Left ventricle myocardium inferior (tissue), 1 donor: ENCODE measurements around the gene PGAM5. TPM values are rescaled to one million over a fixed set of nuclear protein-coding genes. Genes with fewer than 3 reads are reported as not detected.

ENCODE experiments used
- DNase-seq: peaks from one replicate; pipeline ENCODE4 v3.0.0-alpha.2; 2020
- H3K27ac ChIP-seq: fragments of 200-600 bp; replicated peaks from 2 replicates; pipeline ENCODE4 v1.8.0; 2021
- H3K27me3 ChIP-seq: fragments of 200-600 bp; 2 replicates; pipeline ENCODE4 v1.8.0; 2021; ENCODE audit warnings: low read depth
- H3K36me3 ChIP-seq: fragments of 200-600 bp; 2 replicates; pipeline ENCODE4 v1.8.0; 2021
- H3K4me1 ChIP-seq: fragments of 200-600 bp; 2 replicates; pipeline ENCODE4 v1.8.0; 2021
- H3K4me3 ChIP-seq: fragments of 200-600 bp; 2 replicates; pipeline ENCODE4 v1.8.0; 2021; ENCODE audit warnings: mild to moderate bottlenecking, moderate library complexity
- H3K9me3 ChIP-seq: fragments of 200-600 bp; replicated peaks from 2 replicates; pipeline ENCODE4 v1.8.0; 2021
- CTCF ChIP-seq: fragments of 200-600 bp; IDR thresholded peaks from 2 replicates; pipeline ENCODE4 v1.8.0; 2021; ENCODE audit warnings: antibody characterized with exemption, mild to moderate bottlenecking, borderline replicate concordance
- intact Hi-C: fragments of 100-400 bp; cut with micrococcal nuclease; formaldehyde crosslinking; loops from one replicate; pipeline ENCODE4 v1.11.0; 2022
- total RNA-seq: library from RNA; stranded (reverse); fragmentation: NEBNext Ultra II Directional; extraction: Animal tissue kit (Norgen Biotek cat#: 25700); gene quantifications from one replicate; pipeline ENCODE4 v1.2.1, GENCODE V29; 2021
- donor health status: DM: no; HTN: yes; CAD: no; lungs with severe emphysema.

The PGAM5 gene
- total RNA-seq, 1 donor from 2014 or later: 27.3 TPM

GRCh38 chr12:132759359-132759758, 48.7 kb downstream of the PGAM5 start:
- DNase-seq: no peak
- TF ChIP-seq CTCF: no peak
- no peaks in the 10 kb centered on the region for H3K27me3 ChIP-seq
- intact Hi-C loops: no loop called here
- H3K4me3 ChIP-seq: no peak overlapping the region
- peaks cover 39% of the 10 kb centered on the region for H3K4me1 ChIP-seq
- H3K36me3 ChIP-seq: peaks cover 19% of the 10 kb centered on the region
- H3K27ac ChIP-seq: no peak overlapping the region
- H3K9me3 ChIP-seq: no peaks in the 10 kb centered on the region

GRCh38 chr12:132761032-132761920, 50.6 kb downstream of the PGAM5 start, which contains the start of gene ANKLE2:
ANKLE2 (minus strand) TSS chr12:132761832; CDS start chr12:132761798, 34 bp downstream.
- intact Hi-C loops: no loop called here

GRCh38 chr12:132761921-132762583, 51.4 kb downstream of the PGAM5 start:
- Histone ChIP-seq H3K27ac (peak overlapping the region; percentile 97), H3K4me3 (peak overlapping the region; percentile 98), H3K36me3 (no peaks in the 10 kb centered on the region), H3K4me1 (peaks cover 48% of the 10 kb centered on the region), H3K9me3 (no peaks in the 10 kb centered on the region), H3K27me3 (no peaks in the 10 kb centered on the region)
- intact Hi-C loops: no loop called here
- TF ChIP-seq CTCF: peak; percentile 51
- DNase-seq: peak; percentile 88

More at GRCh38 chr12:132761032-132761920, 50.6 kb downstream of the PGAM5 start, which contains the start of gene ANKLE2:
- no peaks in the 10 kb centered on the region for H3K27me3 ChIP-seq
- peak; percentile 50 for DNase-seq
- peaks cover 41% of the 10 kb centered on the region for H3K4me1 ChIP-seq
- no peak for TF ChIP-seq CTCF
- H3K4me3 ChIP-seq: peak within 1 kb of the TSS; percentile 98
- no peaks in the 10 kb centered on the region for H3K9me3 ChIP-seq
- peak within 1 kb of the TSS; percentile 97 for H3K27ac ChIP-seq
- H3K36me3 ChIP-seq: peaks cover 2% of the 10 kb centered on the region

- Histone ChIP-seq H3K36me3 (no peaks in the 10 kb centered on the region), H3K27ac (no peak overlapping the region), H3K9me3 (no peaks in the 10 kb centered on the region), H3K4me1 (peaks cover 68% of the 10 kb centered on the region), H3K4me3 (no peak overlapping the region), H3K27me3 (no peaks in the 10 kb centered on the region)
- no peak for TF ChIP-seq CTCF
- DNase-seq: no peak
- intact Hi-C loops: no loop called here
These were observed 53.6 kb downstream of the PGAM5 start for GRCh38 chr12:132764231-132764630.

- no peak for DNase-seq
- TF ChIP-seq CTCF: no peak
- no peak overlapping the region for H3K4me3 ChIP-seq
- H3K36me3 ChIP-seq: no peaks in the 10 kb centered on the region
- peaks cover 60% of the 10 kb centered on the region for H3K4me1 ChIP-seq
- no peaks in the 10 kb centered on the region for H3K27me3 ChIP-seq
- intact Hi-C loops: no loop called here
- no peak overlapping the region for H3K27ac ChIP-seq
- H3K9me3 ChIP-seq: no peaks in the 10 kb centered on the region
These were observed 54.7 kb downstream of the PGAM5 start for GRCh38 chr12:132765361-132765760.
